ENCODE measurements around the gene FGF13.

FGF13 gene

GRCh38 chrX:138651494-138651893 is 60.0 kb downstream of the FGF13 start:
- Histone ChIP-seq H3K27ac (ENCODE audit: low read depth, low read length) (no peak overlapping the region), H3K27me3 (ENCODE audit: control insufficient read depth, low read length) (no peaks in the 10 kb centered on the region), H3K4me2 (ENCODE audit: low read length) (no peak overlapping the region), H3K79me2 (ENCODE audit: control insufficient read depth, low read length) (no peaks in the 10 kb centered on the region), H3K36me3 (ENCODE audit: control insufficient read depth, low read length) (no peaks in the 10 kb centered on the region), H3K9me3 (ENCODE audit: control insufficient read depth, insufficient read depth, low read length) (no peaks in the 10 kb centered on the region), H4K20me1 (ENCODE audit: control insufficient read depth, insufficient read depth, low read depth, low read length) (no peaks in the 10 kb centered on the region), H3K4me1 (ENCODE audit: control insufficient read depth, low read length) (no peaks in the 10 kb centered on the region), H3K4me3 (ENCODE audit: low read length) (no peak overlapping the region), H3F3A (ENCODE audit: control insufficient read depth, insufficient read depth) (no peaks in the 10 kb centered on the region), H3K9me2 (replicated peaks; ENCODE audit: control insufficient read depth, low read length) (no peaks in the 10 kb centered on the region)
- TF ChIP-seq EZH2phosphoT487 (IDR thresholded peaks at IDR 0.05; ENCODE audit: borderline replicate concordance, low read length), result no peak
- TF ChIP-seq, protein P1, sequence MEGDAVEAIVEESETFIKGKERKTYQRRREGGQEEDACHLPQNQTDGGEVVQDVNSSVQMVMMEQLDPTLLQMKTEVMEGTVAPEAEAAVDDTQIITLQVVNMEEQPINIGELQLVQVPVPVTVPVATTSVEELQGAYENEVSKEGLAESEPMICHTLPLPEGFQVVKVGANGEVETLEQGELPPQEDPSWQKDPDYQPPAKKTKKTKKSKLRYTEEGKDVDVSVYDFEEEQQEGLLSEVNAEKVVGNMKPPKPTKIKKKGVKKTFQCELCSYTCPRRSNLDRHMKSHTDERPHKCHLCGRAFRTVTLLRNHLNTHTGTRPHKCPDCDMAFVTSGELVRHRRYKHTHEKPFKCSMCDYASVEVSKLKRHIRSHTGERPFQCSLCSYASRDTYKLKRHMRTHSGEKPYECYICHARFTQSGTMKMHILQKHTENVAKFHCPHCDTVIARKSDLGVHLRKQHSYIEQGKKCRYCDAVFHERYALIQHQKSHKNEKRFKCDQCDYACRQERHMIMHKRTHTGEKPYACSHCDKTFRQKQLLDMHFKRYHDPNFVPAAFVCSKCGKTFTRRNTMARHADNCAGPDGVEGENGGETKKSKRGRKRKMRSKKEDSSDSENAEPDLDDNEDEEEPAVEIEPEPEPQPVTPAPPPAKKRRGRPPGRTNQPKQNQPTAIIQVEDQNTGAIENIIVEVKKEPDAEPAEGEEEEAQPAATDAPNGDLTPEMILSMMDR (IDR thresholded peaks at IDR 0.05; ENCODE audit: low read depth, low read length, poor library complexity, severe bottlenecking), result no peak

DNA sequence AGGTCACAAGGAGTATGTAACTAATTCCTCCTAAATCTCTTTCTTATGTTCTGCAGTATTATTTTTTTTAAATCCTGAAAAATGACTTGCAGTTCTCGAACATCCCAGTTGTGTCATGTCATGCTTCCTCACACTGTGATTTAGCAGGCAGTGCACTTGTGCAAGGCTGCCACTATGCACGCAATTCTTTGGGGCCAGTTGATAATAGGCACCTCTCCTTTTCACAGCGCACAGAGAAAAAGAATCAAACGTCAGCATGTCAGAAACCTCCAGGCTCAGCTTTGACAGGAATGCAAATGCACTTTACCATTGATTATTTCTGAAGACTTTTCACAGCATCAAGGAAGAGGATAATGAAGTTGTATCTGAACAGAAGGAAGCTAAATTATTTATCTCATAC is 62.9 kb downstream of the FGF13 start:
- H3K9me3 ChIP-seq (ENCODE audit: control insufficient read depth, insufficient read depth, low read length), result no peaks in the 10 kb centered on the region
- TF ChIP-seq EZH2phosphoT487 (IDR thresholded peaks at IDR 0.05; ENCODE audit: borderline replicate concordance, low read length), result no peak
- TF ChIP-seq, protein P1 (IDR thresholded peaks at IDR 0.05; ENCODE audit: low read depth, low read length, poor library complexity, severe bottlenecking), result no peak
- H3K27ac ChIP-seq (ENCODE audit: low read depth, low read length), result no peak overlapping the region
- H4K20me1 ChIP-seq (ENCODE audit: control insufficient read depth, insufficient read depth, low read depth, low read length), result no peaks in the 10 kb centered on the region
- no peak overlapping the region for H3K4me3 ChIP-seq (ENCODE audit: low read length)
- H3K79me2 ChIP-seq (ENCODE audit: control insufficient read depth, low read length), result no peaks in the 10 kb centered on the region
- H3F3A ChIP-seq (ENCODE audit: control insufficient read depth, insufficient read depth), result no peaks in the 10 kb centered on the region
- no peaks in the 10 kb centered on the region for H3K27me3 ChIP-seq (ENCODE audit: control insufficient read depth, low read length)
- no peaks in the 10 kb centered on the region for H3K9me2 ChIP-seq (replicated peaks; ENCODE audit: control insufficient read depth, low read length)
- no peaks in the 10 kb centered on the region for H3K36me3 ChIP-seq (ENCODE audit: control insufficient read depth, low read length)
- H3K4me2 ChIP-seq (ENCODE audit: low read length), result no peak overlapping the region
- H3K4me1 ChIP-seq (ENCODE audit: control insufficient read depth, low read length), result no peaks in the 10 kb centered on the region

GRCh38 chrX:138638996-138639395 is 72.5 kb downstream of the FGF13 start:
- Histone ChIP-seq H3K9me2 (replicated peaks; ENCODE audit: control insufficient read depth, low read length) (no peaks in the 10 kb centered on the region), H3K27me3 (ENCODE audit: control insufficient read depth, low read length) (no peaks in the 10 kb centered on the region), H3K36me3 (ENCODE audit: control insufficient read depth, low read length) (no peaks in the 10 kb centered on the region)

More at GRCh38 chrX:138638996-138639395, 72.5 kb downstream of the FGF13 start:
- H3F3A ChIP-seq (ENCODE audit: control insufficient read depth, insufficient read depth), result no peaks in the 10 kb centered on the region
- no peaks in the 10 kb centered on the region for H3K9me3 ChIP-seq (ENCODE audit: control insufficient read depth, insufficient read depth, low read length)
- no peak overlapping the region for H3K4me2 ChIP-seq (ENCODE audit: low read length)
- TF ChIP-seq EZH2phosphoT487 (IDR thresholded peaks at IDR 0.05; ENCODE audit: borderline replicate concordance, low read length), result no peak
- TF ChIP-seq, protein P1 (IDR thresholded peaks at IDR 0.05; ENCODE audit: low read depth, low read length, poor library complexity, severe bottlenecking), result no peak
- peaks cover 3% of the 10 kb centered on the region for H3K4me1 ChIP-seq (ENCODE audit: control insufficient read depth, low read length)
- no peaks in the 10 kb centered on the region for H4K20me1 ChIP-seq (ENCODE audit: control insufficient read depth, insufficient read depth, low read depth, low read length)
- H3K27ac ChIP-seq (ENCODE audit: low read depth, low read length), result no peak overlapping the region
- no peaks in the 10 kb centered on the region for H3K79me2 ChIP-seq (ENCODE audit: control insufficient read depth, low read length)
- no peak overlapping the region for H3K4me3 ChIP-seq (ENCODE audit: low read length)

Data from DOHH2 (cell line).